ENCODE measurements around the gene TRIM67.

The TRIM67 gene

DNA sequence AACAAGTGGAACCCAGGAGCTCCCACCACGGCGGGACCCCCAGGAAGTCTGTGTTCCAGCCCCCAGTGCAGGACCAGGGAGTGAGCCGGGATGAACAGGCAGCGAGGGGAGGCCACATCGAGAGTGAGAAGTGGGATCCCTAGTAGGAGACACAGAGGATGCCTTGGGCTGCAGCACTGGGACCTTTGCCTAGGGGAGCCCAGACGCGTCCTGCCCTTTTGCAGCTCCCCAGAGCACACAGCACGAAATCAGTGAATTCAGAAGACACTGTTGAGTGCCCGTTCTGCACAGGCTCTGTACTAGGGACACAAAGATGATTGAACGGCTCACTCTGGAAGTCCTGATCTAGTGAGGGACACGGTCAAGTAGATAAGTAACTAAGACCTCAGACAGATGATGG, 23.5 kb downstream of the TRIM67 start:
- DNase-seq: no peak

DNA sequence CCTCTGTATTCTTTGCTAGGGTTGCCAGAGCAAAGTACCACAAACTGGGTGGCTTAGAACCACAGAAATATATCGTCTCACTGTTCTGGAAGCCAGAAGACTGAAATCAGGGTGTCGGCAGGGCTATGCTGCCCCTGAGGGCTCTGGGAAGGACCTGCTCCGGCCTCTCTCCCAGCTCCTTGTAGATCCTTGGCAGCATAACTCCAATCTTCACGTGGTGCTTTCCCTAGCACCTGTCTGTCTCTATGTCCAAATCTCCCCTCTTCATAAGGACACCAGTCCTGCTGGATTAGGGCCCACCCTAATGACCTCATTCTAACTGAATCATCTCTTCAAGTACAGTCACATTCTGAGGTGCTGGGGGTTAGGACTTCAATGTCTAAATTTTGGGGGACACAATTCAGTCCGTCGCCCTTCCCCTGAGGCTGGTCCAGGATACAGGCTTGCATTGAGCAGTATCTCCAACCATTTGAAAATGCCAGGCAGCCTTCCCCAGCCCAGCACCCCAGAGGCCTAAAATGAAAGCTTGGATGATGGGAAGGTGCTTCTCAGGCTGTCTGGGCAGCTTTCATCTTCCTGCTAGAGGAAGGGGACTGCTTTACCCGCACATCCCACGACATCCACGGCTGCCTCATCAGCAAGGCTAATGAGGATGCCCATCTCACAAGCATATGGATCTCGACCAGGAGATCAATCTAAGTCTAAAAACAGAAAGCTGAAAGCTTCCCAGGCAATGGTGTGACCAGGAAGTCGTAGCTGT, 24.7 kb downstream of the TRIM67 start:
- DNase-seq: no peak

DNA sequence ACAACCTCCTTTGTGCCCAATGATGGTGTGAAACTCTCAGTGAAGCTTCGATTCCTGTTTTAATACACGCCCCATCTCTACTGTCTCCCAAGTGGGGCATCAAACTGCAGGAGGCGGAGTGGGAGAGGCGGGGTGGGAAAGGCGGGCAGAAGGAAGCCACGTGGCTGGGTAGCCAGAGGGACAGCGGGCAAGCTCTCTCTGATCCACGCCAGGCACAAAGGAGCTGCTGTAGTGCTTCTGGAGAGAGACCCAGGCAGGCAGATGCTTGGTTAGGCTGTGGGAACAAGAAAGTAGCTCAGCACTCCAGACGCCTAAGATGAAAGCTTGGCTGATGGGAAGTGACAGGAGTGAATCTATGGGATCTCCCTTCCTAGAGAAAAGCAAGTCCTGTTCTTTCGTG, 25.7 kb downstream of the TRIM67 start:
- DNase-seq: no peak

DNA sequence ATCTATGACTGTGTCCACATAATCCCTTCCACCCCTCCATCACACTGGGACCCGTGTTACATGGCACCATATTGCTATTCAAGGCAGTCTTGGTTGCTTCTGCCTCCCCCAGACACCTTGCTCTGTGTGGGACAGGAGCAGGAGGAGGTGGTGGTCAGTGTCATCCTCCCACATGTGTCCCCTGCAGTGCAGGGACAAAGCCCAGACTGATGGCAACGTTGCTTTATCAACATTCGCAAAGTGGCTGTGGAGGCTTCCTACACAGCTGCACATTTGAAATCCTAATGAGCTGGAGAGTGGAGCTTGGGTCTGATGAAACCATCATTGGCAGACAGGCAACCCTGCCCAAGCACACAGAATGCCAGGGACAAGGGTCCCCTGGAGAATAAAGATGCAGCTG, 26.2 kb downstream of the TRIM67 start:
- DNase-seq: no peak

GRCh38 chr1:231188768-231189167, 26.9 kb downstream of the TRIM67 start:
- DNase-seq: no peak

DNA sequence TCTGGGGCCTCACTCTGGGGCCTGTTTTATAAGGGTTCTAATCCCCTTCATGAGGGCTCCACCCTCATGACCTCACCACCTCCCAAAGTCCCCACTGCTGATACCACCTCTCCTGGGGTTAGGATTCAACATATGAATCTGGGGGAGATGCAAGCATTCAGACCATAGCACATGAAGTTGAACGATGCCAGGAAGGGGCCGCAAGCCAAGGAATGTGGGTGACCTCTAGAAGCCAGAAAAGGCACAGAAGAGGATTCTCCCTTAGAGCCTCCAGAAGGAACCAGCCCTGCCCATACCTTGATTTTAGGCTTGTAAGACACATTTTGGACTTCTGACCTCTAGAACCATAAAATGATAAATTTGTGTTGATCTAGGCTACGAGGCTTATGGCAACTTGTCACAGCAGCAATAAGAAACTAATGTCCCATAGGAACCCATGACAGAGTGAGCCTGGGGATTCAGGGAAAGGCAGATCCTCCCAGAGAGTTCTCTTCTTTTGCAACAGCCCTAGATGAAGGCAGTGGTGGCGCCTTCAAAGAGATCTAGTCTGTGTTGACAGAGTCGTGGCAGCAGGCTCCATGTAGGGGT, 27.9 kb downstream of the TRIM67 start:
- DNase-seq: no peak

DNA sequence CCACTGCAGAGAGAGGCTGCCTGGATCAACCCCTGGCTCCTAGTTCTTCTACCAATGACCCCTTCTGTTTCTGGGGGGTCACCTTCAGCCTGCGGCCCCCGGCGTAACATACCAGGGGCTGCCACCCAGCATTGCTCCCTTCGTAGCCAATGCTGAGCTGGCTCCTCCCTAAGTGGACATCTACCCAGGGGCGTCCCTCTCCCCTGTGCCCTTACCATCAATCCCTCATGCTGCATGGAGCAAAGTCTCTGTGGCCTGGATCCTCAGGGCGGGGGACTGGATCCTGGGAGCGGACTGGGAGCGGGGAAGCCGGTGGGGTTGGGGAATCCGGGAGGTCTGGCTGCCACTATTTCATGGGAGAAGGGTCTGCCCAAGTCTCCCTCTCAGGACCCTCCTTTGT, 28.6 kb downstream of the TRIM67 start:
- no peak for DNase-seq

DNA sequence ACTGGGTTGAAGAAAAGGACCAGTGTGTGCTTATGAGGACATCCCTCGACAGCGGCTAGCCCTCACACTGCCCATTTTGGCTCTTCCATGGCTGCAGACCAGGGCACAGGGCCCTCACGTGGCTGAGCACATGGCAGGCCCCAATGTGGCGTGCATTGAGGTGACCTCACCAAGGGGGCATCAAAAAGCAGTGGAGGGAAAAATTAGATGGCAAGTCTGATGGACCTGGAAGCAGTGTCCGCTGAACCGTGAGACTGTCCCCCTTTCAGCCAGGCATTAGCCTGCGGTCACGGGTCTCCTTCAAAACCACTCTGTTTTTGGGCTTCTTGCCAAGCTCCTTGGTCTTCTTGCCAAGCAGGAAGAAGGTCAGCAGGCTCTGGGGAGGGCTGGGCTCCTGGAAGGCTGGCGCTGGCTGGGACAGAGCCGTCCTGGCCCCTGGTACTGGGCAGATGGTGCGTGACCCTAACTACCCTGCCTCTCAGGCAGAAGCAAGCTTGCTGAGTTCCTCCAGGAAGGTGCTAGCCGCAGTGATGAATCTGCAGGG, 30.8 kb downstream of the TRIM67 start:
- DNase-seq: no peak

DNA sequence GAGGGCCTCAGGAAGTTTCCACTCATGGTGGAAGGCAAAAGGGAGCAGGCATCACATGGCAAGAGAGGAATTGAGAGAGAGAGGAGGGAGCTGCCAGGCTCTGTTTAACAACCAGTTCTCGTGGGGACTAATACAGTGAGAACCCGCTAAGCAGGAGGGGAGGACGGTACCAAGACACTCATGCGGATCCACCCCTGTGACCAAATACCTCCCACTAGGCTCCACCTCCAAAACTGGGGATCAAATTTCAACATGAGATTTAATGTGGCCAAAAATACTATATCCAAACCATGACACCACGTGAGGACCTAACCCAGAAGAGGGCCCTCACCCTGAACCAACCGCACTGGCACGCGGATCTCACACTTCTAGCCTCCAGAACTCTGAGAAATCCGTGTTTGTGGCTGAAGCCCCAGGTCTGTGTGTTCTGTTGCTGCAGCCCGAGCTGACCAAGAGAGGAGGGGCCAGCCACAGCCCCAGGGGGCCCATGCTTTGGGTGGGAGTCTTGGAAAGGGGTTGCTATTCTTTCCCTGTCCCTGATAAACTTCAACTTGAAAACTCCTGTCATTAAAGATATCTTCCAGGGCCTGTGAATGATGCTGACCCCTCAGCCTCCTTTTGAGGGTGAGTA, 32.0 kb downstream of the TRIM67 start:
- no peak for DNase-seq

DNA sequence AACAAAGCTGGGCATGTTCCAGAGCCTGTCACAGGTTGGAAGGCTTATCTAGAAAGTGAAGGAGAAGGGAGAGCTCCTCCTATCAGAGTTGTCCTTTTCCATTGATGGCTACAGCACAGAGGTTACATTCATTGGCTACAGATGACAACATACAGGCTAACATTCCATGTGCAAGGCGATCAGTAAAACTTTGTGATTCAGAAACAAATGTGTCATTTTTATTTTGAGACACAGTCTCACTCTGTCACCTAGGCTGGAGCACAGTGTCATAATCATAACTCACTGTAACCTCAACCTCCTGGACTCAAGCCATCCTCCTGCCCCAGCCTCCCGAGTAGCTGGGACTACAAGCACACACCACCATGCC, 32.6 kb downstream of the TRIM67 start:
- no peak for DNase-seq

- DNase-seq: no peak
Observed at GRCh38 chr1:231194843-231195516, 33.1 kb downstream of the TRIM67 start.

DNA sequence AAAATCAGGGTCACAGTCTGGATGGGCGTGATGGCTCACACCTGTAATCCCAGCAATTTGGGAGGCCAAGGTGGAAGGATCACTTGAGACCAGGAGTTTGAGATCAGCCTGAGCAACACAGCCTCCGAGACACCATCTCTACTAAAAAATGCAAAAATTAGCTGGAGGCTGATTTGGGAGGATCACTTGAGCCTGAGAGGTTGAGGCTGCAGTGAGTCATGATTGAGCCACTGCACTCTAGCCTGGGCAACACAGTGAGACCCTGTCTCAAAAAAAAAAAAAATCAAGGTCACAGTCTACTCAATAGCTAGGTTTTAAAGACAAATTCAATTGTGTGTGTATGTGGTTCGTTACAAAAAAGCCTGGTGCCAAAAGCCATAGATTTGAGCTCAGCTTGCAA, 34.4 kb downstream of the TRIM67 start:
- no peak for DNase-seq

DNA sequence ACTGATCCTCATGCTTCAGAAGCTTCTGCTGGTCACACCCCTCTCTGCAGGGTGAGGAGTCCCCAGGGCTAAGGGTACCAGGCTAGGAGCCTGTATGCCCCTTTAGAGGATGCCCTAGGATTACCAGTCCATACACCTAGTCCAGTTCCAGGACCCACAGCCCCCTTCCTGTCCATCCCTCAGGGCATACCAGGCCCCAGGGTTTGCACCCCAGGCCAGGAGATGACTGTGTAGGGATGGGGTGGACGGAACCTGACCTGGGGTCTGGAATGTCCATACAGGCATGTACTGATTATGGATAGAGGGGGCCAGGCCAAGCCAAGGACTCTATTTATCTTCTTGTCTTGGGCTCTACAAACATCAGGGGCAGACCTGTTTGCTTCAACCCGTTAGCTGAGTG, 34.9 kb downstream of the TRIM67 start:
- DNase-seq: no peak

- no peak for DNase-seq
Observed at GRCh38 chr1:231199868-231200267, 38.0 kb downstream of the TRIM67 start.

DNA sequence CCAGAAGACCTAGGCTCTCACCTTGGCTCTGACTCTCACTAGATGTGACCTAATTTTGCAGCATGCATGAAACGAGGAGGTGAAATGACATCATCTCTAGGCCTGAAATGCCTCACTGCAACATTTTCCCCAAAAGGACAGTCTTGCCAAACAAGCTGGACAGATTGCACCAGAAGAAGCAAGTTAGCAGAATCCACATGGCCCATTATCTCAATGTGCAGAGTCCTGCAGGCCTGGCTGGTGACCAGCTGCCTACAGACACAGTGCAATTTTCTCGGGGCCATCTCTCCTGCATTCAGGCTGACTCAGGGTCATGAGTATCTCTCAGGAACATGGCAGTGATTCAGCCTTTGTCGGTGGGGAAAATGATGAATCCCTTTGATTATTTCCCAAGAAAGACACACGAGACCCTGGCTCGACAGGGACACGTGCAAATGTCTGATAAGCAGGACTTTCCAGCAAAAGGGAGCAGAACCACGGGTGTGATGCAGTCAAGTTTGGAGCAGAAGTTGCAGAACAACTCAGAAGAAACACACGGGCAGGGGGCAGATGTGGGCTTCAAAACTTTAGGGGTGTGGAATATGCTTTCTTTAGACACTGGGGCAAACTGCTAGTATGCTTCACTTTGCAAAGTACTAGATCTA, 38.7 kb downstream of the TRIM67 start:
- no peak for DNase-seq

DNA sequence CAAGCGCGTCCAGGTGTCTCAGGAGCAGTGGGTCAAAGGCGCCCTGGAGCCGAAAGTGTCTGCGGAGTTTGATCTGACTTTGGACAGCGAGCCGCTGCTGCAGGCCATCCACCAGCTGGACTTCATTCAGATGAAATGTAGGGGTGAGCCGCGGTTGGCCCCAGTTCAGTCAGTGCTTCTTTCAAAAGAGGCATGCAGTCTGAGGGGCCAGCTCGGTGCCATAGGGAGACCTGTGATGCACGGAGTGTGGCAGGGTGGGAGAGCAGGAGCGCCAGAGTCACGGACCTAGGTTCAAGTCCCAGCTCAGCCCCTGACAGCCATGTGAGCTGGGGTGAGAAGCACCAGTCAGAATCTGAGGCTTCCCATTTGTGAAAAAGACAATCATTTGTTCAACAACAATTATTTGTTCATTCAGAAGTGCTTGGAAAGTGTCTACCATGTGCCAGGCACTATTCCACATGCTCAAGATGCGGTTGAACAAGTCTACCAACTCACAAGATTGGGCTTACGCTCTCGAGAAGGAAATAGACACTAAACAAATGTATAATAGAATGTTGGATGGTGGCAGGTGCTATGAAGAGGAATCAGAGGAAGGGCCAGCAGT, 39.6 kb downstream of the TRIM67 start:
- no peak for DNase-seq

DNA sequence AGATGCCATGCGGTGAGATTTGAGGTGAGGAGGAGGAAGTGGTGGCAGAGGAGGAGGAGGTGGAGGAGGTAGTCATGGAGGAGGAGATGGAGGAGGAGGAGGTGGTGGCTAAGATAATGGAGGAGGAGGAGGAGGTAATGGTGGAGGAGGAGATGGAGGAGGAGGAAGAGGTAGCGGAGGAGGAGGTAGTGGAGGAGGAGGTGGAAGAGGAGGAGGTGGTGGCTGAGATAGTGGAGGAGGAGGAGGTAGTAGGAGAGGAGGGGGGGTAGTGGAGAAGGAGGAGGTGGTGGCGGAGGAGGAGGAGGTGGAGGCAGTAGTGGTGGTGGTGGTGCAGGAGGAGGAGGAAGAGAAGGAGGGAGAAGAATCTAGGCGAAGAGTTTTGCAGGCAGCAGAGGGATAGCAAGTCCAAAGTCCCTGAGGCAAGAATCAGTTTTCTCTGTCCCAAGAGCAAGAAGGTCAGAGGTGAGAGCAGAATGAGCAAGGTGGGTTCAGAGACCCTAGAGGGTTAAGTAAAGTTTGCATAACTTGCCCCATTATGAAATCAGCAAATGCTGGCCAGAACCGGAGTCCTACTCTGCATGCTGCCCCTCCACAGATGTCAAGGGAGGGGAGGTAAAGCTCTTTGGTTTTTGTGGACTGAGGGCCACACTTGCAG, 40.2 kb downstream of the TRIM67 start:
- no peak for DNase-seq

DNA sequence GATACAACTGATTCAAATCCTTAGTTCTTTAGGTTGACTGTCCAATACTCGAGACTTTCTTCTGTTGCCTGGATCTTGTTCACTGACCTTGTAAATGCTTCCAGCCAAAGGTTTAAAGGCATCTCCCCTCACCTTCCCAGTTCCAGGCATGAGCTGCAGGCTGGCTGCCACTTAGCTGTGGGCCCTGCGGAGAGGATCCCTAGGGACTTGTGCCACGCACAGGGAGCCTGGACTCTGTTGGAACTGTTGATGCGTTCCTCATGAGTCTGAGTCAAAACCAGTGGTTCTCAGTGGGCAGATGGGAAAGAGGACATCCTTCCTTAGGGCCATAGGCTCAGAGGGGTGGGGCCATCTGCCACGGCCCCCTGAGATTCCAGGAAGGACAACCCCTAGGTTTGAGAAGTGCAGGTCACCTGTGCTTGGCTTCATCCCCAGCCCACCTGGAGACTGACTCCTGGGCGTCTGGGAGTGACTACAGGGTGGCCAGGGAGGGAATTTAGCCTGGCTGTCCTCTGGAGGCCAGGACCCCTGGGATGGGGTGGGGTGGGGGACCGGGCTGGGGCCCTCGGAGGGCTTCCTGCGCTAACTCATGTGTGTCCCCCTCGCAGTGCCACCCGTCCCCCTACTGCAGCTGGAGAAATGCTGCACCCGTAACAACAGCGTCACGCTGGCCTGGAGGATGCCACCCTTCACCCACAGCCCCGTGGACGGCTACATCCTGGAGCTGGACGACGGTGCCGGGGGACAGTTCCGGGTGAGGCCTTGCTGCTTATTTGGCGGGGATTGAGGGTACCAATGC, 41.6 kb downstream of the TRIM67 start:
- DNase-seq: no peak

GRCh38 chr1:231206856-231207255, 45.0 kb downstream of the TRIM67 start:
- DNase-seq: peak in 1 of 2 experiments; percentile 2

DNA sequence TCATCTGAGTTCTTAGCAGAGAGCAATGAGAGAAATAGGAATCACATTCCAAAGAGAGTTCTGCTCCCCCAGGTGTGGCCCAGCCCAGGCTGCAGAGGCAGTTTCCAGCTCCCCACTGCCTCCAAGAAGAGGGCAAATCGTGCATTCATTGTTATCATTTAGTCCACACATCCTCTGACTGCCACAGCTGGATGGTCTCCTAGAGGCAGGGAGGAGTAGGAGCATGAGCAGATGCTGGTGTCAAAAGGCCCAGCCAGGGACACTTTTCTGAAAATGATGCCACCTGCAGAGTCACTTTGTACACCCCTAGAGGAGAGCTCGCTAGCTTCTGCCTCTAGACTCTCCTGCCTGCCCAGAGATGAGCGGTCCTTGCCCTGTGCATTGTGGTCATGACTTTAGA, 45.6 kb downstream of the TRIM67 start:
- no peak for DNase-seq

GRCh38 chr1:231208980-231209379, 47.1 kb downstream of the TRIM67 start:
- no peak for DNase-seq

Measured in NCI-H526 (cell line).